ENCODE results near the gene FAM151A. TPM values are rescaled to one million over a fixed set of nuclear protein-coding genes. Genes with fewer than 3 reads are reported as not detected.

FAM151A gene
- total RNA-seq, 4 donors from 2014 or later: not detected

DNA sequence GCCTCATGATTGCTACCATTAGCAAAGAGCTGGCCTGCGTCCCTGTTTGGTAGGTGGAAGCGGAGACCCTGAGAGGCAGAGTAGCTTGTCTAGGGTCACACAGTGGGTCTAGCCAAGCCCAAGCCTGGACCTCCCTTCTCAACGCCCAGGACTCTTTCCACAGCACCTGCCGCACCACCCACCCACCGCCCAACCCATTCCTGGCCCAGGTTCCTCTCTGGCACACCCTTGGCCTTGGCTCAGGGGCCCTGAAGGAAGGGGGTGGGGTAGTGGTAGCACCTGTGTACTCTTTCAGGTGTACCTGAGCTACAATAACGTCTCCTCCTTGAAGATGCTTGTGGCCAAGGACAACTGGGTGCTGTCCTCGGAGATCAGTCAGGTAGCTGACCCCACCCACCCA lies 19.3 kb downstream of the FAM151A start:
- Histone ChIP-seq H3K36me3 (peaks cover 0 to 18% of the 10 kb centered on the region in 2 donors), H3K27me3 (no peaks in the 10 kb centered on the region), H3K27ac (no peak overlapping the region), H3K9me3 (no peaks in the 10 kb centered on the region), H3K4me1 (no peaks in the 10 kb centered on the region), H3K4me3 (no peak overlapping the region)
- TF ChIP-seq, protein P1, sequence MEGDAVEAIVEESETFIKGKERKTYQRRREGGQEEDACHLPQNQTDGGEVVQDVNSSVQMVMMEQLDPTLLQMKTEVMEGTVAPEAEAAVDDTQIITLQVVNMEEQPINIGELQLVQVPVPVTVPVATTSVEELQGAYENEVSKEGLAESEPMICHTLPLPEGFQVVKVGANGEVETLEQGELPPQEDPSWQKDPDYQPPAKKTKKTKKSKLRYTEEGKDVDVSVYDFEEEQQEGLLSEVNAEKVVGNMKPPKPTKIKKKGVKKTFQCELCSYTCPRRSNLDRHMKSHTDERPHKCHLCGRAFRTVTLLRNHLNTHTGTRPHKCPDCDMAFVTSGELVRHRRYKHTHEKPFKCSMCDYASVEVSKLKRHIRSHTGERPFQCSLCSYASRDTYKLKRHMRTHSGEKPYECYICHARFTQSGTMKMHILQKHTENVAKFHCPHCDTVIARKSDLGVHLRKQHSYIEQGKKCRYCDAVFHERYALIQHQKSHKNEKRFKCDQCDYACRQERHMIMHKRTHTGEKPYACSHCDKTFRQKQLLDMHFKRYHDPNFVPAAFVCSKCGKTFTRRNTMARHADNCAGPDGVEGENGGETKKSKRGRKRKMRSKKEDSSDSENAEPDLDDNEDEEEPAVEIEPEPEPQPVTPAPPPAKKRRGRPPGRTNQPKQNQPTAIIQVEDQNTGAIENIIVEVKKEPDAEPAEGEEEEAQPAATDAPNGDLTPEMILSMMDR (IDR thresholded peaks at IDR 0.05 in 4 of 5, conservative IDR thresholded peaks at IDR 0.05 in 1 of 5): no peak
- no peak for TF ChIP-seq POLR2A (IDR thresholded peaks at IDR 0.05)
- ATAC-seq (no peak), DNase-seq (no peak)
- in situ Hi-C loops (cut with MboI; ENCODE audit: low sequenced_read_pairs in 4 of 4): no loop called here
- intact Hi-C loops (cut with DNase I; ENCODE audit: low total_unique reads): no loop called here

DNA sequence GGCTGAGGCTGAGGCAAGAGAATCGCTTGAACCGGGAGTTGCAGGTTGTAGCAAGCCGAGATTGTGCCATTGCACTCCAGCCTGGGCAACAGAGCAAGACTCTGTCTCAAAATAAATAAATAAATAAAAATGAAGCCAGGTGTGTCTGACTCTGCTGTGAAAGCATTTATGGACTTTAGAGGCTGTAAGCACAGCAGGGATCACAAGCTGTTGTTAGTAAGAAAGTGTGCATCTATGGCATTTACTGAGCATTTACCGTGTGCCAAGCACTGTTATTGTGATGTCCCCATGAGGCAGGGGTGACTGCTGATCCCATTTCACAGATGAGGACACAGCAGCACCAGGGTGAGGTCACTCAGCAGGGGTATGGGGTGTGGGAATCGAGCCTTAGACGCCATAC lies 20.1 kb downstream of the FAM151A start:
- intact Hi-C loops (cut with DNase I; ENCODE audit: low total_unique reads) (no loop called here), in situ Hi-C loops (cut with MboI; ENCODE audit: low sequenced_read_pairs in 4 of 4) (no loop called here)
- Histone ChIP-seq H3K9me3 (no peaks in the 10 kb centered on the region), H3K27ac (no peak overlapping the region), H3K27me3 (no peaks in the 10 kb centered on the region), H3K36me3 (peaks cover 0 to 18% of the 10 kb centered on the region in 2 donors), H3K4me1 (no peaks in the 10 kb centered on the region), H3K4me3 (no peak overlapping the region)
- ATAC-seq (no peak), DNase-seq (no peak)
- TF ChIP-seq POLR2A (IDR thresholded peaks at IDR 0.05): no peak
- TF ChIP-seq, protein P1 (IDR thresholded peaks at IDR 0.05 in 4 of 5, conservative IDR thresholded peaks at IDR 0.05 in 1 of 5): no peak

DNA sequence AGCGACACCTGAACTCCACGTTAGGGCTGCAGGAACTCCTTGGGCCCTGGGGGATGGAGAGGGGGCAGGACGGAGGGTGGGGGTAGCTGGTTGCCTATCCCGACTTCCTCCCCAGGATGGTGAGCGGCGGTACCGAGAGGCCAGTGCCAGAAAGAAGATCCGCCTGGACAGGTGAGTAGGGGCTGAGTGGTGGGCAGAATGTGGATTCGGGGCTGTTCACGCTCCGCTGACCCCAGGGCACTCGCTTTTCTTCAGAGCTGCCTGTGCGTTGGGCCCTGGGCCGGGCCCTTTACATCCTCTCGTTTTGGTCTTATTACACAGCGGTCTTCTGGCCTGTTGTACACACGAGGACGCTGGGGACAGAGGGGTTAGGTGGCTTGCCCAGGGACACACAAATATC lies 20.8 kb downstream of the FAM151A start:
- TF ChIP-seq POLR2A (IDR thresholded peaks at IDR 0.05): no peak
- TF ChIP-seq, protein P1 (IDR thresholded peaks at IDR 0.05 in 4 of 5, conservative IDR thresholded peaks at IDR 0.05 in 1 of 5): no peak
- no peaks in the 10 kb centered on the region for H3K9me3 ChIP-seq
- H3K4me1 ChIP-seq: no peaks in the 10 kb centered on the region
- DNase-seq (no peak), ATAC-seq (no peak)
- intact Hi-C loops (cut with DNase I; ENCODE audit: low total_unique reads): no loop called here
- H3K27me3 ChIP-seq: no peaks in the 10 kb centered on the region
- in situ Hi-C loops (cut with MboI; ENCODE audit: low sequenced_read_pairs in 4 of 4): no loop called here
- H3K4me3 ChIP-seq: no peak overlapping the region
- peaks cover 0 to 18% of the 10 kb centered on the region in 2 donors for H3K36me3 ChIP-seq
- H3K27ac ChIP-seq: no peak overlapping the region

DNA sequence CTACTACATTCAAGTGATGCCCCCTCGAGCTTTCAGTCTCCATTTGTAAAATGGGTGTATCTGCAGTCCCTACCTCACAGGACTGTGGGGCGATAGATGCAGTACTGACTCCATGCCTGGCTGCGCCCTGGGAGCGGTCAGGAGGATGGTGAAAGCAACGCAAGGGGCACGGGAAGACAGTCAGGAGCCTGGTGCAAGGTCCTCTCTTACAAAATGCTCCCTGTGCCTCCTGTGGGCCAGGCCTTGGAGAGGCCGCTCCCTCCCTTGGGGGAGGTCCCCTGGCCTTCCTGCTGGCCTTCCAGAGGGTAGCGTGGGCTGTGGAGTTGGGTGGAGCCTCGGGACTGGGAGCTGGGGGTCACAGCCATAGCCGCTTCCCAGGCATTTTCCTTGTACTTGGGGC lies 21.6 kb downstream of the FAM151A start:
- Histone ChIP-seq H3K27me3 (no peaks in the 10 kb centered on the region), H3K27ac (no peak overlapping the region), H3K36me3 (peaks cover 0 to 14% of the 10 kb centered on the region in 2 donors), H3K4me3 (no peak overlapping the region), H3K9me3 (no peaks in the 10 kb centered on the region), H3K4me1 (no peaks in the 10 kb centered on the region)
- TF ChIP-seq, protein P1 (IDR thresholded peaks at IDR 0.05 in 4 of 5, conservative IDR thresholded peaks at IDR 0.05 in 1 of 5): no peak
- TF ChIP-seq POLR2A (IDR thresholded peaks at IDR 0.05): no peak
- no peak for DNase-seq
- in situ Hi-C loops (cut with MboI; ENCODE audit: low sequenced_read_pairs in 4 of 4): no loop called here
- ATAC-seq: no peak
- intact Hi-C loops (cut with DNase I; ENCODE audit: low total_unique reads): no loop called here

Measured in gastrocnemius medialis (tissue), 4 donors.